IMR-90 (cell line): ENCODE data around the gene KCNJ4. TPM values are rescaled to one million over a fixed set of nuclear protein-coding genes. Genes with fewer than 3 reads are reported as not detected.

ENCODE experiments used
- ATAC-seq: fragments of 200-7000 bp; cut with Tn5 transposase; 2 replicates; pipeline ENCODE4 v1.9.1; 2020; ENCODE audit warnings: low read depth, mild to moderate bottlenecking, moderate library complexity
- BruUV-seq: library from RNA; stranded (reverse); fragments of 400-500 nt; replicated peaks from 2 replicates; lab custom pipeline; 2021; lab: Mats Ljungman, UMichigan
- CTCF ChIA-PET: fragments of 300-600 bp; formaldehyde crosslinking; extraction: SDS; loops from one replicate; lab custom pipeline; 2021; ENCODE audit warnings: antibody characterized with exemption; lab: Yijun Ruan, JAX
- POLR2A ChIA-PET: fragments of 300-600 bp; sonication (Branson Sonifier 250); formaldehyde crosslinking; loops from one replicate; lab custom pipeline; 2022; ENCODE audit warnings: antibody characterized with exemption; ENCODE audit not compliant: unreplicated experiment; lab: Charles Lee
- DNase-seq: peaks from one replicate; pipeline ENCODE4 v3.0.0; 2013
- H2AFZ ChIP-seq: replicated peaks from 2 replicates; pipeline ENCODE3; 2013; ENCODE audit warnings: low read length, mild to moderate bottlenecking; ENCODE audit not compliant: poor library complexity
- H2AK5ac ChIP-seq: 2 replicates; pipeline ENCODE4 v1.6.1; 2013; ENCODE audit warnings: low read depth, low read length, inconsistent platforms
- H2AK9ac ChIP-seq: replicated peaks from 2 replicates; pipeline ENCODE3; 2013; ENCODE audit warnings: mild to moderate bottlenecking, low read depth, low read length, moderate library complexity; ENCODE audit not compliant: poor library complexity
- H2BK120ac ChIP-seq: 2 replicates; pipeline ENCODE4 v1.6.1; 2013; ENCODE audit warnings: low read depth, low read length, inconsistent platforms
- H2BK15ac ChIP-seq: 3 replicates; pipeline ENCODE4 v1.6.1; 2013; ENCODE audit warnings: low read depth, low read length, inconsistent platforms
- H2BK20ac ChIP-seq: 2 replicates; pipeline ENCODE4 v1.6.1; 2013; ENCODE audit warnings: low read depth, mild to moderate bottlenecking, inconsistent platforms, low read length, moderate library complexity
- H2BK5ac ChIP-seq: 2 replicates; pipeline ENCODE4 v1.6.1; 2013; ENCODE audit warnings: mild to moderate bottlenecking, low read depth, low read length, inconsistent platforms; ENCODE audit not compliant: poor library complexity, severe bottlenecking
- H3K14ac ChIP-seq: replicated peaks from 2 replicates; pipeline ENCODE4 v1.6.1; 2013; ENCODE audit warnings: low read depth, low read length, inconsistent platforms
- H3K18ac ChIP-seq: 2 replicates; pipeline ENCODE4 v1.6.1; 2013; ENCODE audit warnings: low read depth, low read length, control low read depth
- H3K23ac ChIP-seq: 2 replicates; pipeline ENCODE4 v1.6.1; 2013; ENCODE audit warnings: low read depth, low read length, inconsistent platforms
- H3K27ac ChIP-seq: 2 replicates; pipeline ENCODE4 v1.5.1; 2013; ENCODE audit warnings: mild to moderate bottlenecking, control low read depth, low read length; ENCODE audit not compliant: insufficient read depth
- H3K27me3 ChIP-seq: 2 replicates; pipeline ENCODE4 v1.6.1; 2013; ENCODE audit warnings: low read length; ENCODE audit not compliant: control insufficient read depth, insufficient read depth
- H3K36me3 ChIP-seq: 2 replicates; pipeline ENCODE4 v1.6.1; 2013; ENCODE audit warnings: low read length, mixed read lengths; ENCODE audit not compliant: control insufficient read depth, insufficient read depth
- H3K4ac ChIP-seq: 2 replicates; pipeline ENCODE4 v1.6.1; 2013; ENCODE audit warnings: low read depth, low read length, inconsistent platforms
- H3K4me1 ChIP-seq: 2 replicates; pipeline ENCODE4 v1.6.1; 2013; ENCODE audit warnings: low read length, mixed read lengths; ENCODE audit not compliant: control insufficient read depth, insufficient read depth
- H3K4me2 ChIP-seq: 2 replicates; pipeline ENCODE4 v1.6.1; 2013; ENCODE audit warnings: low read depth, mild to moderate bottlenecking, control low read depth, low read length, moderate library complexity
- H3K4me3 ChIP-seq: 2 replicates; pipeline ENCODE4 v1.5.1; 2013; ENCODE audit warnings: low read depth, mild to moderate bottlenecking, control low read depth, low read length, moderate library complexity; ENCODE audit not compliant: insufficient read depth
- H3K56ac ChIP-seq: 2 replicates; pipeline ENCODE4 v1.6.1; 2013; ENCODE audit warnings: low read length, inconsistent platforms; ENCODE audit not compliant: insufficient read depth; ENCODE audit errors: extremely low read depth
- H3K79me1 ChIP-seq, 2 experiments: 2 replicates each; pipeline ENCODE4 v1.6.1; 2013; ENCODE audit warnings: low read length in 2 of 2, inconsistent platforms in 1 of 2, low read depth in 1 of 2
- H3K9ac ChIP-seq: 2 replicates; pipeline ENCODE4 v1.6.1; 2013; ENCODE audit warnings: low read depth, low read length, control low read depth
- H3K9me1 ChIP-seq: 2 replicates; pipeline ENCODE4 v1.6.1; 2013; ENCODE audit warnings: low read length, inconsistent platforms; ENCODE audit not compliant: insufficient read depth
- H3K9me3 ChIP-seq: 2 replicates; pipeline ENCODE4 v1.6.1; 2013; ENCODE audit warnings: low read length; ENCODE audit not compliant: control insufficient read depth, insufficient read depth
- H4K20me1 ChIP-seq: 2 replicates; pipeline ENCODE4 v1.6.1; 2013; ENCODE audit warnings: low read length, inconsistent platforms; ENCODE audit not compliant: insufficient read depth
- H4K5ac ChIP-seq: 2 replicates; pipeline ENCODE4 v1.6.1; 2013; ENCODE audit warnings: mild to moderate bottlenecking, low read depth, low read length, control low read depth
- H4K8ac ChIP-seq, 2 experiments: 2 replicates each; pipeline ENCODE4 v1.6.1; 2013; ENCODE audit warnings: low read depth in 2 of 2, low read length in 2 of 2, control low read depth in 1 of 2, inconsistent platforms in 1 of 2
- H4K91ac ChIP-seq: 2 replicates; pipeline ENCODE4 v1.6.1; 2013; ENCODE audit warnings: low read depth, low read length, inconsistent platforms; ENCODE audit not compliant: insufficient read depth
- ELK1 ChIP-seq: fragments of 150-350 bp; IDR thresholded peaks from 2 replicates; pipeline ENCODE4 v1.6.1; 2016; ENCODE audit warnings: low read depth, mild to moderate bottlenecking, low read length, moderate library complexity, borderline replicate concordance
- FOS ChIP-seq: fragments of 150-350 bp; IDR thresholded peaks from 2 replicates; pipeline ENCODE4 v1.6.1; 2016; ENCODE audit warnings: low read depth, low read length
- MAFK ChIP-seq: IDR thresholded peaks from 2 replicates; pipeline ENCODE4 v1.6.1; 2012; ENCODE audit warnings: low read depth, low read length, improper control_type of control experiment
- MAZ ChIP-seq: IDR thresholded peaks from 2 replicates; pipeline ENCODE4 v1.6.1; 2012; ENCODE audit warnings: low read depth, mild to moderate bottlenecking, low read length, improper control_type of control experiment, moderate library complexity, borderline replicate concordance
- RAD21 ChIP-seq: IDR thresholded peaks from 2 replicates; pipeline ENCODE4 v1.6.1; 2012; ENCODE audit warnings: low read length, improper control_type of control experiment
- SMC3 ChIP-seq: fragments of 150-350 bp; IDR thresholded peaks from 2 replicates; pipeline ENCODE4 v1.6.1; 2016; ENCODE audit warnings: low read depth, mild to moderate bottlenecking, antibody characterized with exemption, low read length, moderate library complexity
- USF2 ChIP-seq: fragments of 150-350 bp; IDR thresholded peaks from 2 replicates; pipeline ENCODE4 v1.6.1; 2017; ENCODE audit warnings: mild to moderate bottlenecking, antibody characterized with exemption, low read length, low read depth
- WGBS, 2 experiments: methylation state at CpG; one replicate each; pipeline versions ENCODE4 v1.1.5 to v1.1.7; 2013; ENCODE audit warnings: missing lambda C conversion rate in 2 of 2; ENCODE audit not compliant: insufficient read length in 1 of 2; ENCODE audit errors: extremely low coverage in 2 of 2; 5-methylcytosine and 5-hydroxymethylcytosine counted together
- dilution Hi-C: fragments of 300-500 bp; cut with HindIII; formaldehyde crosslinking; loops from one replicate; pipeline ENCODE4 v1.14.3; 2018; ENCODE audit warnings: low sequenced_read_pairs; ENCODE audit not compliant: unreplicated experiment
- in situ Hi-C: fragments of 300-500 bp; cut with MboI; formaldehyde crosslinking; loops from 3 replicates; pipeline ENCODE4 v1.14.3; 2019; ENCODE audit warnings: low sequenced_read_pairs, inconsistent platforms, mixed read lengths
- intact Hi-C: fragments of 100-400 bp; cut with micrococcal nuclease; formaldehyde crosslinking; loops from 2 replicates; pipeline ENCODE4 v1.10.0; 2022
- polyA plus RNA-seq, 3 experiments: library from polyadenylated mRNA; depleted of rRNA; stranded (reverse); fragments of >200 nt; gene quantifications; 2 replicates each; pipeline ENCODE4 v1.2.3, GENCODE V29; 2012; ENCODE audit warnings: low replicate concordance in 1 of 3
- total RNA-seq: library from RNA; depleted of rRNA; stranded (reverse); fragments of >200 nt; gene quantifications from 2 replicates; pipeline ENCODE4 v1.2.3, GENCODE V29; 2012

Gene KCNJ4
- total and polyA plus RNA-seq, 2 of the 4 experiments (the other 2 are of a cell fraction), result not detected

GRCh38 chr22:38455530-38456271, 702 bp upstream of the KCNJ4 start:
- peak; percentile 63 for ATAC-seq
- POLR2A ChIA-PET, result no interaction called here

More at GRCh38 chr22:38455530-38456271, 702 bp upstream of the KCNJ4 start:
- Histone ChIP-seq H2BK20ac (no peak overlapping the region), H2BK5ac (no peak overlapping the region), H2AFZ (peak overlapping the region; percentile 80), H3K23ac (no peak overlapping the region), H3K27ac (no peak overlapping the region), H3K18ac (no peak overlapping the region), H3K27me3 (peaks cover 90% of the 10 kb centered on the region), H2BK15ac (no peak overlapping the region), H3K4me2 (peak overlapping the region; percentile 46; the same call in 1 of the 2 replicates), H3K9me1 (no peaks in the 10 kb centered on the region), H3K9ac (no peak overlapping the region), H3K4me3 (peak overlapping the region; percentile 37), H2AK5ac (no peak overlapping the region), H3K56ac (no peak overlapping the region), H4K8ac (no peak overlapping the region), H3K4me1 (no peaks in the 10 kb centered on the region; the same call in 1 of the 2 replicates), H2BK120ac (no peak overlapping the region), H3K36me3 (no peaks in the 10 kb centered on the region), H3K9me3 (no peaks in the 10 kb centered on the region; the same call in 1 of the 2 replicates), H4K5ac (no peak overlapping the region), H3K14ac (no peak overlapping the region), H3K79me1 (no peaks in the 10 kb centered on the region), H4K20me1 (no peaks in the 10 kb centered on the region; the same call in 1 of the 2 replicates), H2AK9ac (peak overlapping the region; percentile 42), H4K91ac (no peak overlapping the region), H3K4ac (no peak overlapping the region)
- in situ Hi-C loops (no loop called here), intact Hi-C loops (no loop called here), dilution Hi-C loops (no loop called here)
- WGBS, 2 experiments, result 0% methylated on average over 36 of the region's 90 CpGs; no CpG with 5 or more reads in 1 of the 2 experiments
- no TSS peak for BruUV-seq
- TF ChIP-seq MAZ (peak; percentile 83; the same call in 1 of the 2 replicates), USF2 (no peak), RAD21 (no peak), SMC3 (no peak), MAFK (no peak), ELK1 (no peak), FOS (no peak)
- DNase-seq, result peak; percentile 26
- CTCF ChIA-PET, result no interaction called here
